Fibroblast of gingiva (primary cell): ENCODE results near the gene VKORC1.

ENCODE experiments used
- DNase-seq: peaks from one replicate; pipeline ENCODE4 v3.0.0-alpha.2; 2011; ENCODE audit warnings: low read depth

Gene VKORC1

DNA sequence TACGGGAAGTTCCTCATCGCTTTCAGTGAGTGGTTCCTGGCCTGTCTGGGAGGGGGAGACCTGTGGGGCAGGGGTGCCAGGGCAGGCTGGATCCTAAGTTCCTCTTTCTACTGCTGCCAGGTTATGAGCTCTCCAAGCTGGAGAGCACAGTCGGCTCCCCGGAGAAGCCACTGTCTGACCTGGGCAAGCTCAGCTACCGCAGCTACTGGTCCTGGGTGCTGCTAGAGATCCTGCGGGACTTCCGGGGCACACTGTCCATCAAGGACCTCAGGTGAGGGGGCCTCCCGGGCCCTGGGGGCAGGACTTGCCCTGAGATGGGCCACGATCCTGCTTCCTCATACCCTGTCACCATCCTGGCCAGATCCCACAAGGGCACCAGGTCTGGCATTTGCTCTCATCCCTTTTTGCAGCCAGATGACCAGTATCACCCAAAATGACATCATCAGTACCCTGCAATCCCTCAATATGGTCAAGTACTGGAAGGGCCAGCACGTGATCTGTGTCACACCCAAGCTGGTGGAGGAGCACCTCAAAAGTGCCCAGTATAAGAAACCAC is 35.8 kb upstream of the VKORC1 start:
- no peak for DNase-seq

DNA sequence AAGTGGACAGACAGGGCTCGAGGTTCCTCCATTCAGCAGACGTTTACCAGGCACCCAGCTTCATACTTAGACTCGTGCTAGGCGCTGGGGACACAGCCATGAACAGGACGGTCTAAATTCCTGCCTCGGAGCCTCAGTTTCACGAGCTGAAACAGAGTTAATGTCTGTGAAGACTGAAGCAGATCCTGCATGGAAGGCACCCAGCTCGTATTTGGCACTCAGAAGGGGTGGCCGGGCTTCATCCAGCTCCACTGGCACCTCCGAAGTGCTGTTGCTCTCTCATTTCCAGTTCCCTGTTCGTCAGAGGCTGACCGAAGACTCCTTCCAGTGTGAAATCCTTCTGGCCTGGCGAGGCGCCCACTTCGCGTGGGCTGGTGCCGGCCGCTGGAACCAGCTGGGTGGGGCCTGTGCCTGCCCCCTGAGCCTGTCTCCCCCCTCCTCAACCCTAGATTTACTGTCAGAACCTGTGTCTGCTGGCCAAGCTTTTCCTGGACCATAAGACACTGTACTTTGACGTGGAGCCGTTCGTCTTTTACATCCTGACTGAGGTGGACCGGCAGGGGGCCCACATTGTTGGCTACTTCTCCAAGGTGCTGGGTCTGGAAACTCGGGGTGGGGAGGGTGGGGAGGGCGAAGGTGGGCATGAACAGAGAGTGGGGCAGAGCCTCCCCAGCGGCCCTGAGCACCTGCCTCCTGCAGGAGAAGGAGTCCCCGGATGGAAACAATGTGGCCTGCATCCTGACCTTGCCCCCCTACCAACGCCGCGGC is 35.2 kb upstream of the VKORC1 start:
- DNase-seq: no peak

GRCh38 chr16:31128711-31129567 is 34.3 kb upstream of the VKORC1 start:
- no peak for DNase-seq

- no peak for DNase-seq
Observed at GRCh38 chr16:31127182-31127581, 32.6 kb upstream of the VKORC1 start.

DNA sequence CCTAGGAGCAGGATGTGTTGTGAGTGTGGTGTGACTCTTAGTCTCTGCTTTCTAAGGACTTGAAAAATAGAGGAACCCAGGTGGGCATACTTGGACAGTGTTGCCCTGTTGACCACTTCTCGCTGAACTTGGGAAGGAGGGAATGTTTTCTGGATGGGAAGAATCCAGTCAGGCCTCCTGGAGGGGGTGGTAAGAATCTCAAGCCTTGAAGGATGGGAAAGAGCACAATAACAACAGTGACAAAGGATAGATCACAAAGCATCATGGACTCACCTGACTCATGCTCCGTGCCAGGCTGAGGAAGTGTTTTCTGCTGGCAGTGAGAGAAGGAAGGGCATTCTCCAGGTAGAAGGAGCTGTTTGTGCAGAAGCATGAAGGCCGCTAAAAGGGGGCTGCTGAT is 31.2 kb upstream of the VKORC1 start:
- DNase-seq: no peak

GRCh38 chr16:31120129-31120528 is 25.5 kb upstream of the VKORC1 start:
- DNase-seq: no peak

- peak; percentile 69 for DNase-seq
Observed at GRCh38 chr16:31118223-31119155, 23.9 kb upstream of the VKORC1 start.

- DNase-seq: peak; percentile 96
Observed at GRCh38 chr16:31117384-31118222, 23.0 kb upstream of the VKORC1 start, which contains the start of gene KAT8. Gene KAT8 (plus strand): TSS chr16:31117664. CDS start chr16:31117682, 18 bp downstream.

GRCh38 chr16:31114468-31114867 is 19.9 kb upstream of the VKORC1 start:
- no peak for DNase-seq

- DNase-seq: no peak
Observed at GRCh38 chr16:31113121-31114120, 18.8 kb upstream of the VKORC1 start.

DNA sequence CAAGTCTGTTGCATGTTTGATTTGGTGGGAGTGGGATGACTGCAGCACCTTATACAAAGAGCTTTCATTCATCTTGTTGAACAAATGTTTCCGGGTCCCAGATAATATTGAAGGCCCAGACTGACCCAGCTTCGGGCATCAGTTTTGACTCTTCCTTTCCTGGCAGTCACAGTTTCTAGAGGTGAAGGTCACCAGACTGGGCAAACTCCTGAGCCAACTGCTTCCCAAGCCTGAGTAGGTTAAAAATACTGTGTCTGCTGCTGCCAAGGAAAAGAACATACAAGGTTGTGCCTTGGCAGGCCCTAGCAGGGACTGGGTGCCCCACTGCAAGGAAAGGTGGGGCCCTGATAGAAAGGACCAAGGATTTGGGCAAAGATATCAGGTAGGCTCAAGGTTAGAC is 18.1 kb upstream of the VKORC1 start:
- DNase-seq: no peak

- no peak for DNase-seq
Observed at GRCh38 chr16:31111881-31112466, 17.4 kb upstream of the VKORC1 start.

- no peak for DNase-seq
Observed at GRCh38 chr16:31110106-31111034, 15.8 kb upstream of the VKORC1 start.

DNA sequence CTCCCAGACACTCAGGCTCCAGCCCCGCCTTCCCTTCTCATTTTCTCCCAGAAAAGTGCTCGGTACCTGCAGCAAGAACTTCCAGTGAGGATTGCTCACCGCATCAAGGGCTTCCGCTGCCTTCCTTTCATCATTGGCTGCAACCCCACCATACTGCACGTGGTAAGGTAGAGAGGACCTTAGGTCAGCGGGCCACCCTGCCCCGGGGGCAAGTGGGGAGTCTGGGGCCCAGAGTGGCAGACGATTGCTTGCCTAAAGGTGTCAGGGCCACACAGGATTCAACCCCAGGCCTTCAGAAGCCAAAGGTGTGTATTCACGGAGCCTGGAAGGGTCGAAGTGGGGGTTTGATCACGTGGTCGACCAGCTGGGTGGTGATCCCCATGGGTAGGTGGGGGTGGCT is 15.0 kb upstream of the VKORC1 start:
- no peak for DNase-seq

DNA sequence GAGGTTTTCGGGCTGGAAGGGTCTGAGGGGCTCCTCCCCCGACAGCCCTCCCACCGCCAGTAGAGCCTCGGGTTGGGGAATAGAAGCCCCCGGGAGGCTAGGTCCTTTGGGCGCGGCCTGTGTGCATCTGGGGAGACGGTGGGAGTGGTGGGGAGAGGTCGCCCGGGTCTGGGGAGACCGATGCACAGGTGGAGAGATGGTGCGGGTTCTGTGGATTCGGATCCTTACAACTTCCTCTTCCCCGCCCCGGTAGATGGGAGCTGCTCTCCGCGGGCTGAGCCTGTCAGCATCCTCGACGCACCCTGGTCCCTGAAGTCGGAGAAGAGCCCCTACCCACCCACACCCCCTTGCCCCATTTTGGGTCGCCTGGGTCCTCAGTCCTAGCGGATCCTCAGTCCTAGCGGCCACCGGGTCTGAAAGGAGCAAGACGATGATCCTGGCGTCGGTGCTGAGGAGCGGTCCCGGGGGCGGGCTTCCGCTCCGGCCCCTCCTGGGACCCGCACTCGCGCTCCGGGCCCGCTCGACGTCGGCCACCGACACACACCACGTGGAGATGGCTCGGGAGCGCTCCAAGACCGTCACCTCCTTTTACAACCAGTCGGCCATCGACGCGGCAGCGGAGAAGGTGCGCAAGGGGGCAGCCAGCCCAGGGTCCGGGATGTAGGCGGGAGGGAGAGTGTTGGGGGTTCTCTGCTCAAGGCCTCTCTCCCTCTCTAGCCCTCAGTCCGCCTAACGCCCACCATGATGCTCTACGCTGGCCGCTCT is 14.4 kb upstream of the VKORC1 start:
- no peak for DNase-seq

GRCh38 chr16:31108035-31108793 is 13.6 kb upstream of the VKORC1 start, which contains the start of gene BCKDK:
Gene BCKDK (plus strand): TSS chr16:31108386. CDS start chr16:31109224, 838 bp downstream.
- DNase-seq: peak; percentile 55
